Measurements from ENCODE around the gene WDR74.

Gene WDR74

GRCh38 chr11:62882431-62882749 is 43.0 kb upstream of the WDR74 start:
- no peak for DNase-seq (ENCODE audit: low read depth)
- TF ChIP-seq CTCF (conservative IDR thresholded peaks at IDR 0.05; ENCODE audit: control insufficient read depth, insufficient read depth, low read depth, low read length) = no peak
- H3K4me3 ChIP-seq (ENCODE audit: control insufficient read depth, low read depth, low read length) = peak overlapping the region; percentile 98

DNA sequence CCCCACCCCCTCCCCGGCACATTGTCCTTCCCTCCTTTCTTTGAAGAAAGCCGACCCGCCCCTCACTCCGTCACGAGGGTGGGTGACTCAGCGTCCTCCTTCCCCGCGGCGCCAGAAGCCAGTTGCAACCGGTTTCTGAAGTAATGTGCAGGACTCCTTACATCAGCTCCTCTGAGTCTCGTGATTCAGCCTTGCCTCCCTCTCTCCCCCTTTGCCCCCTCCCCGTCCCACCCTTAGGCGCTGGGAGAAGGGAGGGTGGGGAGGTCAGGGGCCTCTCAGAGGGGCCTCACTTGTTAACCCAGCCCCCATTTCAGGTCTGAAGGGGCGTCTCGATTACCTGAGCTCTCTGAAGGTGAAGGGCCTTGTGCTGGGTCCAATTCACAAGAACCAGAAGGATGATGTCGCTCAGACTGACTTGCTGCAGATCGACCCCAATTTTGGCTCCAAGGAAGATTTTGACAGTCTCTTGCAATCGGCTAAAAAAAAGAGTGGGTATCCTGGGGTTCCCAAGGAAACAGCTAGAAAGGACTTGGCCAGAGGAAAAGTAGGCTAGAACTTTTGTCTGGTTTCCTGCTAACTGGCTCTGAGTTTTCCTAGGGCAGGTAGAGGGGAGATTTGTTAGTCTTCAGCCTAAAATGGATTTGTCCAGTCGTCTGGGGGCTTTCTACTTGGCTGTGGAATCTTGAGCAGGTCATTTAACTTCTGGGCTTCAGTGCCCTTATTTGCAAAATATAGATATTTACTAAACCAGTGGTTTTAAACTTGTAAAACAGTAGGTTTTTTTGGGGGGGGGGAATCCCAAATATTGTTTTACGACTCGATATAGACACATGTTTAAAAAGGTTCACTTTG is 42.4 kb upstream of the WDR74 start:
- H3K4me3 ChIP-seq (ENCODE audit: control insufficient read depth, low read depth, low read length) = peak overlapping the region; percentile 98
- DNase-seq (ENCODE audit: low read depth) = peak; percentile 96
- TF ChIP-seq CTCF (conservative IDR thresholded peaks at IDR 0.05; ENCODE audit: control insufficient read depth, insufficient read depth, low read depth, low read length) = no peak

- DNase-seq (ENCODE audit: low read depth) = peak; percentile 84
- TF ChIP-seq CTCF (conservative IDR thresholded peaks at IDR 0.05; ENCODE audit: control insufficient read depth, insufficient read depth, low read depth, low read length) = peak; percentile 27
- H3K4me3 ChIP-seq (ENCODE audit: control insufficient read depth, low read depth, low read length) = peak within 1 kb of the TSS; percentile 98
Measured at GRCh38 chr11:62880803-62881578, 41.6 kb upstream of the WDR74 start, which contains the start of gene SLC3A2. Gene SLC3A2 (plus strand): TSS chr11:62880896. CDS start chr11:62881024, 128 bp downstream.

- no peak for TF ChIP-seq CTCF (conservative IDR thresholded peaks at IDR 0.05; ENCODE audit: control insufficient read depth, insufficient read depth, low read depth, low read length)
- peak; percentile 95 for DNase-seq (ENCODE audit: low read depth)
- peak overlapping the region; percentile 98 for H3K4me3 ChIP-seq (ENCODE audit: control insufficient read depth, low read depth, low read length)
Measured at GRCh38 chr11:62880231-62880802, 40.9 kb upstream of the WDR74 start.

- no peak for TF ChIP-seq CTCF (conservative IDR thresholded peaks at IDR 0.05; ENCODE audit: control insufficient read depth, insufficient read depth, low read depth, low read length)
- peak; percentile 54 for DNase-seq (ENCODE audit: low read depth)
- peak overlapping the region; percentile 13 for H3K4me3 ChIP-seq (ENCODE audit: control insufficient read depth, low read depth, low read length)
Measured at GRCh38 chr11:62879235-62879978, 40.0 kb upstream of the WDR74 start.

- no peak for DNase-seq (ENCODE audit: low read depth)
- no peak for TF ChIP-seq CTCF (conservative IDR thresholded peaks at IDR 0.05; ENCODE audit: control insufficient read depth, insufficient read depth, low read depth, low read length)
- H3K4me3 ChIP-seq (ENCODE audit: control insufficient read depth, low read depth, low read length) = no peak overlapping the region
Measured at GRCh38 chr11:62876712-62877111, 37.3 kb upstream of the WDR74 start.
